Measurements from ENCODE around the gene MXD1. TPM values are rescaled to one million over a fixed set of nuclear protein-coding genes. Genes with fewer than 3 reads are reported as not detected.

MXD1 gene
- total and polyA plus RNA-seq, 4 donors, result 4.0 to 63.7 (median 38.2) TPM

DNA sequence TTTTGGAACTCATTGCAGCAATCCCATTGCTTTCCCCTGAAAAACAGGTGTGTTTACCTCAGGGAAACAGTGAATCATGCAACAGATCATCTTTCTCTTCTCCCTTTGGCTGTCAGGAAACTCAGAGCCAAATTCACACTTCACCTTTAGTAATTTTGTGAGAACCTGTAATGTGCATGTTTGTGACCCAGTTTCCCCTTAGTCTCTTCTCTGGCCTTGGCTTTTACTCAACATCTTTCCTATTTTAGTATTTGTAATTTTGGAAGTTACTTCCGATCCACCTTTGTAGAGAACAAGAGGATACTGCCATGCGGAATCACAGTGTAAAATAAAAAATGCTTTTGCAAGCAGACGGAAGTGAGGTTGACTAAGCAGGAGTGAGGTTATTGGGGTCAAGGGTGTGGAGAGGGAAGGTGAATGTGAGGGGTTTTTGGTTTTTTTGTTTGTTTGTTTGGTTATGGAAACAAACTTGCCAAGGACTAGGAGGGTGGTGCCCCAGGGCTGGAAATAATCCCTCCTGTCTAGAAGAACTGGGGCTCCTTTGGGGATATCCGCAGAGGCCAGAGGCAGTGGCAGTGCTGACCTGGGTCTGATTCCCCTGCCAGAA is 32.5 kb downstream of the MXD1 start:
- no peaks in the 10 kb centered on the region for H3K27me3 ChIP-seq (ENCODE audit: control insufficient read depth in 3 of 3, insufficient read depth in 3 of 3, low read length in 2 of 3)
- TF ChIP-seq, protein P1, sequence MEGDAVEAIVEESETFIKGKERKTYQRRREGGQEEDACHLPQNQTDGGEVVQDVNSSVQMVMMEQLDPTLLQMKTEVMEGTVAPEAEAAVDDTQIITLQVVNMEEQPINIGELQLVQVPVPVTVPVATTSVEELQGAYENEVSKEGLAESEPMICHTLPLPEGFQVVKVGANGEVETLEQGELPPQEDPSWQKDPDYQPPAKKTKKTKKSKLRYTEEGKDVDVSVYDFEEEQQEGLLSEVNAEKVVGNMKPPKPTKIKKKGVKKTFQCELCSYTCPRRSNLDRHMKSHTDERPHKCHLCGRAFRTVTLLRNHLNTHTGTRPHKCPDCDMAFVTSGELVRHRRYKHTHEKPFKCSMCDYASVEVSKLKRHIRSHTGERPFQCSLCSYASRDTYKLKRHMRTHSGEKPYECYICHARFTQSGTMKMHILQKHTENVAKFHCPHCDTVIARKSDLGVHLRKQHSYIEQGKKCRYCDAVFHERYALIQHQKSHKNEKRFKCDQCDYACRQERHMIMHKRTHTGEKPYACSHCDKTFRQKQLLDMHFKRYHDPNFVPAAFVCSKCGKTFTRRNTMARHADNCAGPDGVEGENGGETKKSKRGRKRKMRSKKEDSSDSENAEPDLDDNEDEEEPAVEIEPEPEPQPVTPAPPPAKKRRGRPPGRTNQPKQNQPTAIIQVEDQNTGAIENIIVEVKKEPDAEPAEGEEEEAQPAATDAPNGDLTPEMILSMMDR (IDR thresholded peaks at IDR 0.05; ENCODE audit: control extremely low read depth, extremely low read depth), result no peak
- DNase-seq (no peak), ATAC-seq (ENCODE audit: insufficient read depth, low FRiP score) (no peak)
- H3K4me3 ChIP-seq, result no peak overlapping the region
- no peaks in the 10 kb centered on the region for H3K4me1 ChIP-seq (ENCODE audit: control insufficient read depth in 5 of 5, insufficient read depth in 5 of 5, low read length in 5 of 5)
- no peak overlapping the region for H3K9ac ChIP-seq (ENCODE audit: insufficient read depth in 1 of 2, low read length in 2 of 2)
- no peaks in the 10 kb centered on the region for H3K9me3 ChIP-seq (ENCODE audit: control insufficient read depth in 4 of 4, insufficient read depth in 3 of 4, low read length in 3 of 4)
- peaks cover 0 to 6% (median 0%) of the 10 kb centered on the region in 4 donors for H3K36me3 ChIP-seq (ENCODE audit: control insufficient read depth in 4 of 4, insufficient read depth in 4 of 4, low read length in 4 of 4)
- no peak overlapping the region for H3K27ac ChIP-seq (ENCODE audit: low read depth in 1 of 2, low read length in 1 of 2)
- WGBS, 2 donors, result 53 to 83% methylated on average over 4 of the region's 4 CpGs

DNA sequence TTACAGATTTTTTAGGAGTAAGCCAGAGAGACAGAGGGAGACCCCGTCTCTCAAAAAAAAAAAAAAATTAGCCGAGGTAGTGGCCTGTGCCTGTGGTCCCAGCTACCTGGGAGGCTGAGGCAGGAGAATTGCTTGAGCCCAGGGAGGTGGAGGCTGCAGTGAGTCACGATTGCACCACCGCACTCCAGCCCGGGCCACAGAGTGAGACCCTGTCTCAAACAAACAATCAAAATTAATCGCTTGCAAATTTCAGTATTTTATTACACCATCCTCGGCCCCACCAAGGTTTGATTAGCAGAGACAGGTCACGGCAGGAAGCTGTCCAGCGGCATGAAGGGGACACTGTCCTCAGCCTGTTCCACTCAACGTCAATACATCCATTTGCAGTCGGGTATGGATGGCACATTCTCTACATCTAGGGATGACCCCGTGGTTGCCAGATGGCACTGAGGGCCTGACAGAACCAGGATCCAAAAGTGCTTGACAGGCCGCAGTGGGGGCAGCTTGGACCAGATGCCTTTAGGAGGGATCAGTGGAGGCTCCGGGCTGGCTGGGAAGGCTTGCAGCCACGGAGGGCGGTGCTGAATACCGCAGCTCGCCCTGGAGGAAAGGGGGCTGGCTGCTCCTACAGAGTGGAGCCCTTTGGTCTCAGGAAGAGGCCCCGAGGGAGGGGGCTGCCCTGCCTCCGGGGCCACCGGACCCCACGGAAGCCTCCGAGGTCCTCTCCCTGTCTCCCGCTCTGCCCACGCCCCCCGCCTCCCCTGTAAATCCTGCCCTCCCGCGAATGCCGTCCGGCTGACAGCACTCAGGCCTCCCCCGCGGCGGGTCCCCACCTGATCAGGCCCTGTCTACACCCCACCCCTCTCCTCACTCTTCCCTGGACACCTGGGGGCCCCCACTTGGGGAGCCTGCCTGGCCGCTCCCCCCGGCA is 33.4 kb downstream of the MXD1 start:
- Histone ChIP-seq H3K4me3 (no peak overlapping the region), H3K27ac (ENCODE audit: low read depth in 1 of 2, low read length in 1 of 2) (no peak overlapping the region), H3K4me1 (ENCODE audit: control insufficient read depth in 5 of 5, insufficient read depth in 5 of 5, low read length in 5 of 5) (no peaks in the 10 kb centered on the region), H3K9me3 (ENCODE audit: control insufficient read depth in 4 of 4, insufficient read depth in 3 of 4, low read length in 3 of 4) (no peaks in the 10 kb centered on the region), H3K36me3 (ENCODE audit: control insufficient read depth in 4 of 4, insufficient read depth in 4 of 4, low read length in 4 of 4) (peaks cover 0 to 1% (median 0%) of the 10 kb centered on the region in 4 donors), H3K27me3 (ENCODE audit: control insufficient read depth in 3 of 3, insufficient read depth in 3 of 3, low read length in 2 of 3) (no peaks in the 10 kb centered on the region), H3K9ac (ENCODE audit: insufficient read depth in 1 of 2, low read length in 2 of 2) (no peak overlapping the region)
- peak in 1 of 3 donors; percentile 30 for DNase-seq
- 61 to 64% methylated on average over 35 of the region's 35 CpGs for WGBS, 2 donors
- TF ChIP-seq, protein P1 (IDR thresholded peaks at IDR 0.05; ENCODE audit: control extremely low read depth, extremely low read depth), result no peak
- no peak for ATAC-seq (ENCODE audit: insufficient read depth, low FRiP score)

DNA sequence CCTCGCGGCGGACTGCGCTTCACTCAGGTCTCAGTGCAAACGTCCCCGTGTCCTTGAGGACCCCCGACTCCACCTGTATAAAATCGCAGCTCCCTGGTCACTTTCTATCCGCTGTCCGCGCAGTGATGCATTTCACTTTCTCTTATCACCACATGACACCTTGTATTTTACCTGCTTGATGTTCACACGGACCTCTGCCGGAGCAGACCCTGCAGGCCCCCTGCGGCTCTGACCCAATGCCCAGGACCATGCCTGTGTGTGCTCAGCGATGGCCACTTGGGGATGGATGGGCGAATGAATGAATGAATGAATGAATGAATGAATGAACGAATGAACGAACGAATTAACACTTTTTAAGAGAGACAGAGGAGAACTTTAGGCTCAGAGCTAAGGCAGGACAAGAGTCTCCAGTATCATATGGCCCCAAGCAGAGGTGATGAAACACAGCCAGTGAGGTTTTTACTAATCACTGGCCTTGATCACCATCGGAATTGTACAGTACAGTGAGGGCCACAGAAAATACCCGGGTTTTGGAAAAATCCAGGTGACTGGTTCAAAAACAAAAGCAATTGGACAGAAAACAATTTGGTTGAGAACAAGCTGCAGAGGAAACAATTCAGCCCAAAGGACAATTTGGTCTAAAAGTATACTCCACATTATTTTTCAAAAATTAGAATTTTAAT is 34.2 kb downstream of the MXD1 start:
- ATAC-seq (ENCODE audit: insufficient read depth, low FRiP score) (no peak), DNase-seq (no peak)
- H3K27ac ChIP-seq (ENCODE audit: low read depth in 1 of 2, low read length in 1 of 2), result no peak overlapping the region
- H3K36me3 ChIP-seq (ENCODE audit: control insufficient read depth in 4 of 4, insufficient read depth in 4 of 4, low read length in 4 of 4), result no peaks in the 10 kb centered on the region
- H3K9me3 ChIP-seq (ENCODE audit: control insufficient read depth in 4 of 4, insufficient read depth in 3 of 4, low read length in 3 of 4), result no peaks in the 10 kb centered on the region
- no peaks in the 10 kb centered on the region for H3K4me1 ChIP-seq (ENCODE audit: control insufficient read depth in 5 of 5, insufficient read depth in 5 of 5, low read length in 5 of 5)
- TF ChIP-seq, protein P1 (IDR thresholded peaks at IDR 0.05; ENCODE audit: control extremely low read depth, extremely low read depth), result no peak
- 81 to 82% methylated on average over 21 of the region's 21 CpGs for WGBS, 2 donors
- no peak overlapping the region for H3K4me3 ChIP-seq
- H3K27me3 ChIP-seq (ENCODE audit: control insufficient read depth in 3 of 3, insufficient read depth in 3 of 3, low read length in 2 of 3), result no peaks in the 10 kb centered on the region
- H3K9ac ChIP-seq (ENCODE audit: insufficient read depth in 1 of 2, low read length in 2 of 2), result no peak overlapping the region
